Caki2 (cell line): ENCODE results near the gene NCF4. TPM values are rescaled to one million over a fixed set of nuclear protein-coding genes. Genes with fewer than 3 reads are reported as not detected.
A peak's percentile ranks its signal among the peaks of the same experiment; 100 is the strongest.

Experiments
- DNase-seq: peaks from one replicate; pipeline ENCODE4 v3.0.0-alpha.2; 2015; ENCODE audit warnings: low read depth
- in situ Hi-C: cut with HindIII; loops from 2 replicates; pipeline ENCODE4 v1.10.0; 2016; ENCODE audit warnings: low sequenced_read_pairs, low pct_unique_long_range_greater_than_20kb, mixed read lengths
- total RNA-seq: library from RNA; depleted of rRNA; stranded (reverse); fragments of >200 nt; shearing (Covaris generic); gene quantifications from 2 replicates; pipeline ENCODE4 v1.2.3, GENCODE V29; 2014; ENCODE audit warnings: low replicate concordance

NCF4 gene
- total RNA-seq, 1 experiment from 2014 or later: not detected

- DNase-seq: no peak
- in situ Hi-C loops: no loop called here
These were observed 29.1 kb upstream of the NCF4 start for GRCh38 chr22:36831717-36832116.

GRCh38 chr22:36833073-36833472 is 27.7 kb upstream of the NCF4 start:
- in situ Hi-C loops: no loop called here
- no peak for DNase-seq

GRCh38 chr22:36835903-36836302 is 24.9 kb upstream of the NCF4 start:
- DNase-seq: no peak
- in situ Hi-C loops: no loop called here

GRCh38 chr22:36838119-36839030 is 22.4 kb upstream of the NCF4 start:
- in situ Hi-C loops: no loop called here
- DNase-seq: no peak

GRCh38 chr22:36839356-36840073 is 21.3 kb upstream of the NCF4 start:
- no peak for DNase-seq
- in situ Hi-C loops: loop anchor here (10.0 kb wide), 1 partner anchor 65 kb away; the partner anchor contains the start of gene IFT27

GRCh38 chr22:36840106-36840505 is 20.7 kb upstream of the NCF4 start:
- in situ Hi-C loops: loop anchor here (10.0 kb wide), 1 partner anchor 65 kb away; the partner anchor contains the start of gene IFT27
- no peak for DNase-seq

- DNase-seq: no peak
- in situ Hi-C loops: loop anchor here (10.0 kb wide), 1 partner anchor 71 kb away; the partner anchor contains the start of gene IFT27
These were observed 14.5 kb upstream of the NCF4 start for GRCh38 chr22:36846271-36846670.

GRCh38 chr22:36846949-36847348 is 13.9 kb upstream of the NCF4 start:
- in situ Hi-C loops: loop anchor here (10.0 kb wide), 1 partner anchor 72 kb away; the partner anchor contains the start of gene IFT27

GRCh38 chr22:36850056-36850455 is 10.8 kb upstream of the NCF4 start:
- in situ Hi-C loops: no loop called here
- DNase-seq: no peak

More at GRCh38 chr22:36846949-36847348, 13.9 kb upstream of the NCF4 start:
- DNase-seq: no peak

GRCh38 chr22:36850682-36851081 is 10.1 kb upstream of the NCF4 start:
- in situ Hi-C loops: no loop called here
- DNase-seq: no peak

GRCh38 chr22:36852056-36852973 is 8.5 kb upstream of the NCF4 start:
- no peak for DNase-seq
- in situ Hi-C loops: no loop called here

GRCh38 chr22:36853407-36854099 is 7.3 kb upstream of the NCF4 start:
- in situ Hi-C loops: no loop called here
- peak; percentile 20 for DNase-seq

- in situ Hi-C loops: no loop called here
- DNase-seq: no peak
These were observed 5.3 kb upstream of the NCF4 start for GRCh38 chr22:36855478-36855877.

- in situ Hi-C loops: no loop called here
- peak; percentile 66 for DNase-seq
These were observed 4.5 kb upstream of the NCF4 start for GRCh38 chr22:36856121-36856791.

- in situ Hi-C loops: no loop called here
- DNase-seq: no peak
These were observed 4.0 kb upstream of the NCF4 start for GRCh38 chr22:36856792-36857135.

- in situ Hi-C loops: no loop called here
- DNase-seq: no peak
These were observed 2.6 kb upstream of the NCF4 start for GRCh38 chr22:36858156-36858555.

- DNase-seq: no peak
- in situ Hi-C loops: no loop called here
These were observed 1.8 kb upstream of the NCF4 start for GRCh38 chr22:36858966-36859365.
